GM19463 (cell line): ENCODE results near the gene MAST1.
"Not testable (repeated sequence)": the region's sequence is repeated elsewhere in the genome, so short reads cannot be mapped to it uniquely, and the experiment has no call there.

Experiments
- ATAC-seq: cut with Tn5 transposase; IDR thresholded peaks from one replicate; pipeline ENCODE4 v1.9.1; 2021; ENCODE audit warnings: mild to moderate bottlenecking, moderate library complexity; ENCODE audit not compliant: unreplicated experiment

MAST1 gene

GRCh38 chr19:12838182-12838885 is at the start of gene MAST1:
TSS of gene MAST1 (plus strand) at chr19:12838515. CDS start at chr19:12838573, 58 bp downstream.
- no peak for ATAC-seq

GRCh38 chr19:12788682-12789097 is 49.6 kb upstream of the MAST1 start:
- no peak for ATAC-seq

GRCh38 chr19:12789098-12789903 is 49.0 kb upstream of the MAST1 start:
- no peak for ATAC-seq

GRCh38 chr19:12789904-12790619 is 48.3 kb upstream of the MAST1 start:
- peak; percentile 44 for ATAC-seq

GRCh38 chr19:12790628-12791344 is 47.5 kb upstream of the MAST1 start:
- no peak for ATAC-seq

- peak; percentile 27 for ATAC-seq
Observed at GRCh38 chr19:12791345-12792050, 46.8 kb upstream of the MAST1 start, which contains the start of gene JUNB. TSS of gene JUNB (plus strand) at chr19:12791486. CDS start at chr19:12791772, 286 bp downstream.

GRCh38 chr19:12792051-12792852 is 46.1 kb upstream of the MAST1 start:
- no peak for ATAC-seq

GRCh38 chr19:12792853-12793289 is 45.4 kb upstream of the MAST1 start:
- ATAC-seq = no peak

- peak; percentile 28 for ATAC-seq
Observed at GRCh38 chr19:12793290-12794195, 44.8 kb upstream of the MAST1 start.

- ATAC-seq = no peak
Observed at GRCh38 chr19:12794196-12794941, 43.9 kb upstream of the MAST1 start.

- no peak for ATAC-seq
Observed at GRCh38 chr19:12794971-12795381, 43.3 kb upstream of the MAST1 start.

GRCh38 chr19:12796146-12797071 is 41.9 kb upstream of the MAST1 start:
- ATAC-seq = no peak

GRCh38 chr19:12797141-12797587 is 41.2 kb upstream of the MAST1 start:
- ATAC-seq = no peak

GRCh38 chr19:12797607-12798006 is 40.7 kb upstream of the MAST1 start:
- not testable (repeated sequence) for ATAC-seq

GRCh38 chr19:12799742-12800465 is 38.4 kb upstream of the MAST1 start:
- ATAC-seq = no peak

GRCh38 chr19:12800466-12800770 is 37.9 kb upstream of the MAST1 start:
- ATAC-seq = no peak
